Measurements from ENCODE around the gene RASSF7.
"Not testable (repeated sequence)": the region's sequence is repeated elsewhere in the genome, so short reads cannot be mapped to it uniquely, and the experiment has no call there.

RASSF7 gene

GRCh38 chr11:567629-568292 is 7.0 kb downstream of the RASSF7 start:
- no peak for DNase-seq

DNA sequence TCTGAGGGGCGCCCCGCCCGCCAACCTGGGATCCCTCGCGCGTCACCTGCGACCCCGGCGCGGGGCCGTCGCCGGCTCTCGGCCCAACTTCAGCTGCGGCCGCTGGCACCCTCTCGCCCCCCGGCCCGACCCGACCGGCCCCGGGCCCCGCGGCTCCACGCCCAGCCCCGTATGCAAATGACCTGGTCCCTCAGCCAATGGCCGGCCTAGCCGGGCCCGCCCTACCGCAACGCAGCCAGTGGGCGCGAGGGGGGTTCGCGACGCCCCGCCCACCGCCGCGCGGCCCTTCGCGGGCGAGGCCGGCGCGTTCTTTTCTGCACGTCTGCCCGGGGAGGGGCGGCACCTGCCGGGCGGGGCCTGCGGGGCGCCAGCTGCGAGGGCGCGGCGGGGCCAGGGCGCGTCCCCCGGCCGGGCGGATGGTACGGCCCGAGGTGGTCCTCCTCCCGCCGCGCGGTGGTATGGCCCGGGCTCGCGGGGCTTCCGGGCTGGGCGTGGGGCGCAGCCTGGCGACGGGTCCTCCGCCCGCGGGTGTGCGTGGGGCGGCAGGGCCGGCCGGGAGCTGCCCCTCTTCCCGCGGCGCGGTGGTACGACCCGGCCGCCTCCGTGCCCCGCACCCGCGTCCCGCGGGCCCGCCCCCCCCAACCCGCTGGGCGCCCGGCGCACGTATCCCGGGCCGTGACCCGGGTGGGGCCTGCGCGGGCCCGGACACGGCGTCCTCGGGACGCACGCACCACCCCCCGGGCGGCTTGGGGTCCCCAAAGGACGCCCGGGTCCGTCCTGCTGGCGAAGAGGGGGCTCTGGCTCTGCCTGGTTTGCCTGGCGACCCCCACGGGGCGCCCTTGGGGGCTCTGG is 7.8 kb downstream of the RASSF7 start:
- DNase-seq: peak; percentile 96

DNA sequence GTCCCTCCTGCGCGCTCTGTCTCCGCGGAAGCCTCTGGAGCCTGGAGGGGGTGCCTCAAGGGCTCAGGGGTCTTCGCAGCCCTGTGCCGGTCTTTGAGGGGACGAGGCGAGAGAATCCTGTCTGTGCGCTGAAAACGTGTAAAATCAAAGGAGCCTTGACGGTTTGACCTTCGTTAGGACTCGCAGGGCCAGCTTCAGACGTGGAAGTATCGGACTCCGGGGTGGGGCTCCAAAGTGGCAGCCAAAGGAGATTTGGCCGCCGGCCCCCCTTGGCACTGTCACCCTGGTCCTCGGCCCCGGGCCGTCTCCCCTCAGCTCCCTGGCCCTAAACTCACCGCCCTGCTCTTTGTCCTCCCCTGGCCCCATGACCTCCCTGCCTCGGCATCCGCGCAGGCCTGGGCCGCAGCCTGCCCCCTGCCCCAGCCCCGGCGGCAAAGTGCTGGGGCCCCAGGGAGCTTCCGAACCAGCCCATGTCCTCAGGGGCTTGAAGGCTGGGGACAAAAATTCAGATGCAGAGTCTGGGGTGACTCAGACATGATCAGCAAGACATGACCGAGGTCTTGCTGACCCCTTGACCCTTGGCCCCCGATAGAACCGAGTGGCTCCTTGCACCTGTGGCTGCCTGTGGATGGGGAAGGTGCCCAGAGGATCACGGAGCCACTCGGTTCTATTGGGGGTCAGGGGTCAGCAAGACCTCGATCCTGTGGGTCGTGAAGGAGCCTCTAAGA is 8.6 kb downstream of the RASSF7 start:
- no peak for DNase-seq

DNA sequence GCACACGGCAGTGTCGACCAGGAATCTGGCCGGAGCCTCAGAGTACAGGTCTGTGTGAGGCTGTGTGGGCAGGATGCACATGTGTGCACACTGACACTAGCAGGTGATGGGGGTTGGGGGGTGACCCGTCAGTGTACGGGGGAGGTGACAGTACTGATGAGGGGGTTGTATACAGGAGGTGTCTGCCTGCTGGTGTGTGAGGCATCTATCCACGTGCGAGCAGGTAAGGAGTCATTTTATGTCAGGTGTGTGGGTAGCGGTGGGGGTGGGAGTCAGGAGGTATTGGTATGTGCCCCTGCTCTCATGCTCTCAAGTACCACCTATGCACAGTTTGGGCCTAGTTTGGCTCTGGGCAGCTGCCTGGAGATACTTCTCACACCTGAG is 11.0 kb downstream of the RASSF7 start:
- no peak for DNase-seq

DNA sequence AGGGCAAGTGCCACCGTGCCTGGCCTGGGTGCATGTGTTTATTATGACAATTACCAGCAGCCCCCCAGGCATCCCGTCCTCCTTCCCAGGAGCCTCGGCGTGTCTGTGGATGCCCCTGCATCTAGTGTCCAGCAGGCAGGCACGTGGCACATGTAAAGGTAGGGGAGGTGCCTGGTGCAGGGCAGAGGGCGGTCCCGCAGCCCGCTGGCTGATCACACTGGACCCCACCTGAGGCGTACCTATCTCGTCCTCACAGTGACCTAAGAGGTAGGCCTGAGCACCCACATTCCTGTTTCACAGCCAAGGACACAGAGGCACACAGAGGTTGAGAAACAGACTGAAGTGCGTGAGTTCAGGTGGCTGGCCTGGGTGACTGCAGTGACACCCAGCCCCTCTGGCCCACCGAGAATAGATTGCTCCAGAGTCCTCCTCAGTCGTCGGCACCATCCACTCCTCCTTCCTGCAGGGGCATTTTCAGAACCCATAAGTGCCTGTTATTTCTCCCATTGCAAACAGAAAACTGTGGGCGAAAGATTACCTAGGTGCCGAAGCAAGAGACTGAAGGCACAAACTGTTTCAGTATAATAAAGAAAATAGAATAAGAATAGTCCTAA is 12.5 kb downstream of the RASSF7 start:
- no peak for DNase-seq

- DNase-seq: not testable (repeated sequence)
Measured at GRCh38 chr11:574031-574570, 13.3 kb downstream of the RASSF7 start.

- DNase-seq: no peak
Measured at GRCh38 chr11:574632-575312, 14.0 kb downstream of the RASSF7 start.

DNA sequence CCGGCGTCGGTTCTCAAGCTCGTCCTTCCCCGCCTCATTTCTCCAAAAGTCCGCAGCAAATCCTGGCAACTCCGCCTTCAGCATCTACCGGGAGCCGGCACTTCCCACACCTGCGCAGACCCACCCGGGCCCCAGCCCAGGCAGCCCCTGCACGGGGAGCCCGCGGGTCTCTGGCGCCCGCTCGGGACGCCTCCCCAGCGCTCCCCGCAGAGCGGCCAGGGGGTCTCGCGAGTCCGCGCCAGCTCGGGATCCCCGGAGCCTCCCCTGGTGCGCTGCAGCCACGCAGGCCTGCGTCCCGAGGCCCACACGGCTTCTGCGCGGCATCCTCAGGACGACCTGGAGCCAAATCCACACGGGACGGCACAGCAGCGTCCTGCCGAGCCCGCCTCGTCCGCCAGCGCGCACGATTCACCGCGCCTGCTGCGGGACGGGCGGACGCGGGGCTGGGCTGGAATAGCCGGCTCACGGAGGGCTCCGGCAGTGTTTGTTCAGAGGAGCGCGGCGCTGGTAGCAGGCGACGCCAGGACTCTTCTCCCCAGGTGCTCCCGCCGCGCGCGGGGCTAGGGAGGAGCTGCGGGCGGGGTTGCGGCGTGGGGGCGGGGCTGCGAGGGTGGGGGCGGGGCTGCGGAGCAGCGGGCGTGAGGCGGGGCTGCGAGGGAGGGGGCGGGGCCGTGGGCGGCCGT is 14.7 kb downstream of the RASSF7 start:
- DNase-seq: no peak

DNA sequence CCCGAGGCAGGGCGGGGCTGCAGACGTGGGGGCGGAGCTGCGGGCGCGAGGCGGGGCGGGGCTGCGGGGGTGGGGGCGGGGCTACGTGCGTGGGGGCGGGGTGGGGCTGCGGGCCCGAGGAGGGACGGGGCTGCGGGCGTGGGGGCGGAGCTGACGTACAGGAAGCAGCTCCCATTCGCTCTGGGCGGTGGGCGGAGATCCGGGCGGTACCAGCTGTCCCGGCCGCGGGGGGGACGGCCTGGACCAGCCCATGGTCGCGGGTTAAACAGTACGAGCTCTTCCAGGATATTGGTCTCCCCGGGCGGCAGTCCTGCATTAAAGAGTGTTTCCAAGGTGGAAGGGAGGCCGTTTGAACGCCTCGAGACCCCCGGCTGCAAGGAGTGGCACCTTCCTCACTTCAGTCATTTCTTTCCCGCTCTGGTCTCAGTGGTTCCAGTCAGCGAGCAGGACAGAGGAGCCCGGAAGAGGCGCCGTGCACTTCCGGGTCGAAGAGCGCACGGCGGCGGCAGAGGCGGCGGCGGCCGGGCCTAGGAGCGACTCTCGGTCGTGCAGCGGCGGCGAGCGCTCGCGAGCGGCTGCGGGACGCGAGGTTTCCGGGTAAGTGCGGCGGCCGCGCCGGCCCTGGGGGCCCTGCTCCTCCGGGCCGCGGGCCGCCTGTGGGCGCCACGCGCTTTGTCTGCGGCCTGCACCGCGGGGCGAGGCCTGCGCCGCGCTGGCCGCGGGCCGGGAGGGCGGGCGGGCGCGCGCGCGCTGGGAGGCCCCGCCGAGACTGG is 15.4 kb downstream of the RASSF7 start, which contains the start of gene PHRF1:
PHRF1 (plus strand) TSS at position 475 of the 773 bp plus-strand sequence. CDS start 5,043 bp downstream, outside the sequence.
- peak; percentile 94 for DNase-seq

- DNase-seq: no peak
Measured at GRCh38 chr11:576811-577610, 16.2 kb downstream of the RASSF7 start.

DNA sequence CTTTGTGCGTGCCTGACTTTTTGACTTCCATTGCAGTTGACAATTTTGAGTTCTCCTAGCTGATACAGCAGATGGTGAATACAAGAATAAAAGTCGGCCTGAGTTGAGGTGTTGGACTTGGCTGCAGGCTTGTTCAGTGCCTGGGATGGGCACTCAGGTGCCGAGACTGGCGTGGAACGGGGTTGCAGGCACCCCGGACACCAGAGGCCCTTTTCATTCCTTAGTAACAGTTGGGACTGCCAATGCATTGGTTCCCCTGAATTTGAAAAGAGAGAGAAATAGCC is 16.8 kb downstream of the RASSF7 start:
- DNase-seq: no peak

- DNase-seq: no peak
Measured at GRCh38 chr11:578276-579035, 17.7 kb downstream of the RASSF7 start.

DNA sequence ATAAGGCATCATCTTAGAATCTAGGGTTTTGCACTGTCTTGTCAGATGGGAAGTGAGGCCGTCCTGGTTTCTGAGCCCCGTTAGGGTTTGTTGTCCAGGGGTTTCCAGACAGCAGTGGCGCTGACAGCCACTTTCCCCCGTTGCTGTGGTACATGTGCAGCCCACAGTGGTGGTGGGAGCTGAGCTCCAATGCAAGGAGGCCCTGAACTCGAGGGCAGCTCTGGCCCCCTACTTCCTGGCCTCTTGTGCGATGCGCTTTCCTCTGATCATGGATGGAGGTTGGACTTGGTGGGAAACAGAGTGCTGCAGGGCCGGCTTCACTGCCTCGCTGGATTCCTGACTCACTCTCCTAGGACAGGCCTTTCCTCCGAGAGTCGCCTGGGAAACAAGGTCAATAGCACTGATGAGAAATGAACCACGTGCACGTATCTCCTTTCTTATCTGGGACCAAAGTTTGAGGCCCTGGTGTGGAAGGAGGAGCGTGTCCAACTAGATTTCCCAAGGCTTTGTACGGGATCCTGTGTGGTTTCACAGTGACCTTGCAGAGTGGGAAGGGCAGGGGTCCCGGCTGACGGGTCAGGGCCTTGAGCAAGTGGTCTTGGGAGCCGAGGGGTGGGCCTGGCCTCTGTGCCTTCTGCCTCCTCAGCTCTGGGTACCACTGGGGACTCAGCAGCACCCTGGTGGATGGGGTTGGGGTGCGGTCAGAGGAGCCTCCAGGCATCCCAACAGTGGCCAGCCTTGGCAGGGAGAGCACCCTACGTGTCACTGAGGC is 19.2 kb downstream of the RASSF7 start:
- DNase-seq: no peak

DNA sequence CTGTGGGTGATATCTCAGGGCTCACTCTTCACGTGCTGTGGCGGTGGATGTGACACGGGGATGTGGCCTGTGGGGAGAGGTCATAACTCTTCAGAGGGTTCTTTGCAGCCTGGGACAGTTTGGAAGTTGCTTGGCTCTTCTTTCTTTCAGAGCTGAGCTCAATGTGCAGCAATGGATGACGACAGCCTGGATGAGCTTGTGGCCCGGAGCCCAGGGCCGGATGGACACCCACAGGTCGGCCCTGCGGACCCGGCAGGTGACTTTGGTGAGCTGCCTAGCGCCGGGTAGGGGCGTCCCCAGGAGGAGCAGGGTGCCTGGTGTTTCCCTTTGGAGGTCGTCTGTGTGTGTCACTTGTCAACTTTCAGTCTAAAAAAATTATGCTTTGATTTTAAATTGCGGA is 20.6 kb downstream of the RASSF7 start:
- DNase-seq: no peak

- DNase-seq: no peak
Measured at GRCh38 chr11:581752-582151, 21.0 kb downstream of the RASSF7 start.

DNA sequence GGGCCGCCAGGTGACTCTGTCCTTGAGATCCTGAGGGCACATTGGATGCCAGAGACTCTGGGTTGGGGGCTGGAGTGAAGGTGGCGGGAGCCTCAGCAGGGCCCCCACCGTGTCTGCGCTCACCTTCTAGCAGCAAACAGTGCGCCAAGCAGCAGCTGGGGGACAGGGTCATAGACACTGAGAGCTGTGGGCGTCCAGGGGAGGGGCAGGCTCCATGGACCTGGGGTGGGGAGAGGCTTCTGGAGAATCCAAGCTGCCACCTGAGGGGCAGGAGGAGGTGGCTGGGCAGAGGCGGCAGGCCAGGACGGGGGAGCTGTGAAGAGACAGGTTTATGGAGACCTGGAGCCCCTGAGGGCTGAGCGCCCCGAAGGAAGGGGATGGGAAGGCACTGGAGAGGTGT is 23.5 kb downstream of the RASSF7 start:
- no peak for DNase-seq

- no peak for DNase-seq
Measured at GRCh38 chr11:586376-587316, 25.9 kb downstream of the RASSF7 start.

Data from activated CD4-positive, alpha-beta T cell treated with anti-CD3 and anti-CD28 coated beads, Interleukin-2, Interleukin-6, amounts not matched to agents 100 ng/mL and 50 ng/mL, durations not matched to agents 16 hours and 8 hours (primary cell).